Measurements from ENCODE around the gene PARD3.
A peak's percentile ranks its signal among the peaks of the same experiment; 100 is the strongest.

Gene PARD3

DNA sequence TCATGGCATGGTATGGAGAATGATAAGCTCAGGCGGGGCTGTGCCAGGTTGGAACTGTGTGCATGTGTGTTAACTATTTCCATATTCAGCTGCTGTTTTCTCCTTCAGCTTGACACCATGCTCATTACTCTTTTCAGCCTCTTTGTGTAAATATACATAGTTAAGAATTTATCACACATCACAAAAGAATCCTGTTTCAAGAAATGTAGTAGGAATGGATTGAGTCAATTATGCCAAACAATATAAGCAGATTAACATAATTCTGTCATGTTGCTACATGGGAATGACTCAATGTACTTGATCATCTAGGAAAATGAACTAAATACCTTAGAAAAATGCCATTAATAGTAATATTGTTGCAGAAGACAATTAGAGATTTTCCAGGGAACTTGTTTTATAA, 687.4 kb downstream of the PARD3 start:
- H3K4me1 ChIP-seq (ENCODE audit: control insufficient read depth, insufficient read depth, low read length, unreplicated experiment) = peaks cover 10% of the 10 kb centered on the region
- H3K79me2 ChIP-seq (ENCODE audit: control insufficient read depth, insufficient read depth, low read length, unreplicated experiment) = no peaks in the 10 kb centered on the region
- H3K27ac ChIP-seq (ENCODE audit: low read depth, low read length) = no peak overlapping the region
- no peak overlapping the region for H2AFZ ChIP-seq (ENCODE audit: low read length, unreplicated experiment)
- H3K4me3 ChIP-seq (ENCODE audit: low read depth, low read length) = no peak overlapping the region
- H3K27me3 ChIP-seq (ENCODE audit: insufficient read depth, low read length) = no peaks in the 10 kb centered on the region
- H3K36me3 ChIP-seq (ENCODE audit: insufficient read depth, low read length) = no peaks in the 10 kb centered on the region

- H3K79me2 ChIP-seq (ENCODE audit: control insufficient read depth, insufficient read depth, low read length, unreplicated experiment) = no peaks in the 10 kb centered on the region
- no peak overlapping the region for H3K27ac ChIP-seq (ENCODE audit: low read depth, low read length)
- H3K36me3 ChIP-seq (ENCODE audit: insufficient read depth, low read length) = no peaks in the 10 kb centered on the region
- H3K27me3 ChIP-seq (ENCODE audit: insufficient read depth, low read length) = no peaks in the 10 kb centered on the region
- peaks cover 22% of the 10 kb centered on the region for H3K4me1 ChIP-seq (ENCODE audit: control insufficient read depth, insufficient read depth, low read length, unreplicated experiment)
- no peak overlapping the region for H3K4me3 ChIP-seq (ENCODE audit: low read depth, low read length)
- no peak overlapping the region for H2AFZ ChIP-seq (ENCODE audit: low read length, unreplicated experiment)
Measured at GRCh38 chr10:34126371-34127151, 688.5 kb downstream of the PARD3 start.

DNA sequence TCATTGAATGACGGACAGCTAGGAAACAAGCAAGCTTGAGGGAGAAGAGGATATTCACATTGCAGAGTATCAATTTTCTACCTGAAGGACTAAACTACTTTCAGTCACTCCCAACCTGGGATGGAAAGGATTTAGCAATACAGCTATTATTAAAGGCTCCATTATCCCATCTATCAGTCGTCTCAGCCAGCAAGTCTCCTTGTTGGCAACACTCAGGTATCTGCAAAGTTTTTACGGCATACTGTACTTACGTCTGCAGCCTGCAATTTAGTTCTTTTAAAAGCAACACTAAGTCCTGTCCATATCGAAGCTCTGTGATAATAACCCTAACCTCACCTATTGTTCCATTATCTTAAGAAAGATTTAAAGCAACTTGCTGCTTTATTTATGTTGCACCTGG, 689.4 kb downstream of the PARD3 start:
- Histone ChIP-seq H3K27me3 (ENCODE audit: insufficient read depth, low read length) (no peaks in the 10 kb centered on the region), H3K36me3 (ENCODE audit: insufficient read depth, low read length) (no peaks in the 10 kb centered on the region), H3K79me2 (ENCODE audit: control insufficient read depth, insufficient read depth, low read length, unreplicated experiment) (no peaks in the 10 kb centered on the region), H3K27ac (ENCODE audit: low read depth, low read length) (no peak overlapping the region), H2AFZ (ENCODE audit: low read length, unreplicated experiment) (no peak overlapping the region), H3K4me3 (ENCODE audit: low read depth, low read length) (no peak overlapping the region), H3K4me1 (ENCODE audit: control insufficient read depth, insufficient read depth, low read length, unreplicated experiment) (peaks cover 27% of the 10 kb centered on the region)

- Histone ChIP-seq H3K4me3 (ENCODE audit: low read depth, low read length) (peak overlapping the region; percentile 9; the same call in 1 of the 2 replicates), H3K79me2 (ENCODE audit: control insufficient read depth, insufficient read depth, low read length, unreplicated experiment) (no peaks in the 10 kb centered on the region), H3K27ac (ENCODE audit: low read depth, low read length) (peak overlapping the region; percentile 45)
Measured at GRCh38 chr10:34124522-34125035, 690.5 kb downstream of the PARD3 start.

GRCh38 chr10:34121781-34122622, 693.1 kb downstream of the PARD3 start:
- no peaks in the 10 kb centered on the region for H3K36me3 ChIP-seq (ENCODE audit: insufficient read depth, low read length)
- H3K79me2 ChIP-seq (ENCODE audit: control insufficient read depth, insufficient read depth, low read length, unreplicated experiment) = no peaks in the 10 kb centered on the region
- H3K4me3 ChIP-seq (ENCODE audit: low read depth, low read length) = peak overlapping the region; percentile 40; the same call in 1 of the 2 replicates
- peak overlapping the region; percentile 30; the same call in 1 of the 2 replicates for H3K27ac ChIP-seq (ENCODE audit: low read depth, low read length)
- peak overlapping the region; percentile 62 for H2AFZ ChIP-seq (ENCODE audit: low read length, unreplicated experiment)
- no peaks in the 10 kb centered on the region for H3K27me3 ChIP-seq (ENCODE audit: insufficient read depth, low read length)
- peaks cover 27% of the 10 kb centered on the region for H3K4me1 ChIP-seq (ENCODE audit: control insufficient read depth, insufficient read depth, low read length, unreplicated experiment)

More at GRCh38 chr10:34124522-34125035, 690.5 kb downstream of the PARD3 start:
- no peaks in the 10 kb centered on the region for H3K27me3 ChIP-seq (ENCODE audit: insufficient read depth, low read length)
- H3K36me3 ChIP-seq (ENCODE audit: insufficient read depth, low read length) = no peaks in the 10 kb centered on the region
- no peak overlapping the region for H2AFZ ChIP-seq (ENCODE audit: low read length, unreplicated experiment)
- H3K4me1 ChIP-seq (ENCODE audit: control insufficient read depth, insufficient read depth, low read length, unreplicated experiment) = peaks cover 27% of the 10 kb centered on the region

DNA sequence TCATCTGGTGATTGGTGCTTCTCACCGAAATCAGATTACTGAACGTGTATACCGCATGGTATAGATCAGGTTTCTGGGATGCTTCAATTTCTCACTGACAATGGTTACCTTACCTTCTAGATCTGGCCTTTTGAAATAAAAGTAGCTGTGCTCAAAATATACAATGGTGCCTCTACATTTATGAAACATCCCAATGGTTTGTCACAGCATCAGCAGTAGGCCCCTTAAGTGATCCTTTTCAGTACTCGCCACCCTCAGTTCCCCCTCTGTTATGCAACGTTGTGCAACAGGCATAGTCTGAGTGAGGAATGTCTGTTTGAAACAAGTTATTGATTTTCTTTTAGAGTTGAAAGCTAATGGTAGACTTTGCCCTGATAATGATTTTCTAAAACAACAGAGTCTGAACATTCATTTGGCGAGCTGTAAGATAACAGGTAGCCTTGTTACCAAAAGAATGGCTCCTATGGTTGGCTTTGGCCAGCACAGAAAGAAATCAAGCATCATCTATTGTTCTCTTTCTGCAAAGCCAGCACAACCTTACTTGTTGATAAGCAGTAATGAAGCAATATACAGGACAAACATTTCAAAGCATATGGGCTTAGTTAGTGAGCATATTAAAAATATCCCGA, 693.9 kb downstream of the PARD3 start:
- H3K4me3 ChIP-seq (ENCODE audit: low read depth, low read length) = peak overlapping the region; percentile 40; the same call in 1 of the 2 replicates
- H3K79me2 ChIP-seq (ENCODE audit: control insufficient read depth, insufficient read depth, low read length, unreplicated experiment) = no peaks in the 10 kb centered on the region
- no peaks in the 10 kb centered on the region for H3K27me3 ChIP-seq (ENCODE audit: insufficient read depth, low read length)
- no peak overlapping the region for H3K27ac ChIP-seq (ENCODE audit: low read depth, low read length)
- H3K36me3 ChIP-seq (ENCODE audit: insufficient read depth, low read length) = no peaks in the 10 kb centered on the region
- peak overlapping the region; percentile 62 for H2AFZ ChIP-seq (ENCODE audit: low read length, unreplicated experiment)
- H3K4me1 ChIP-seq (ENCODE audit: control insufficient read depth, insufficient read depth, low read length, unreplicated experiment) = peaks cover 27% of the 10 kb centered on the region

- H3K4me3 ChIP-seq (ENCODE audit: low read depth, low read length) = no peak overlapping the region
- H3K4me1 ChIP-seq (ENCODE audit: control insufficient read depth, insufficient read depth, low read length, unreplicated experiment) = peaks cover 22% of the 10 kb centered on the region
- H3K27ac ChIP-seq (ENCODE audit: low read depth, low read length) = no peak overlapping the region
- no peaks in the 10 kb centered on the region for H3K79me2 ChIP-seq (ENCODE audit: control insufficient read depth, insufficient read depth, low read length, unreplicated experiment)
- H2AFZ ChIP-seq (ENCODE audit: low read length, unreplicated experiment) = no peak overlapping the region
- H3K27me3 ChIP-seq (ENCODE audit: insufficient read depth, low read length) = no peaks in the 10 kb centered on the region
- no peaks in the 10 kb centered on the region for H3K36me3 ChIP-seq (ENCODE audit: insufficient read depth, low read length)
Measured at GRCh38 chr10:34119456-34119855, 695.6 kb downstream of the PARD3 start.

DNA sequence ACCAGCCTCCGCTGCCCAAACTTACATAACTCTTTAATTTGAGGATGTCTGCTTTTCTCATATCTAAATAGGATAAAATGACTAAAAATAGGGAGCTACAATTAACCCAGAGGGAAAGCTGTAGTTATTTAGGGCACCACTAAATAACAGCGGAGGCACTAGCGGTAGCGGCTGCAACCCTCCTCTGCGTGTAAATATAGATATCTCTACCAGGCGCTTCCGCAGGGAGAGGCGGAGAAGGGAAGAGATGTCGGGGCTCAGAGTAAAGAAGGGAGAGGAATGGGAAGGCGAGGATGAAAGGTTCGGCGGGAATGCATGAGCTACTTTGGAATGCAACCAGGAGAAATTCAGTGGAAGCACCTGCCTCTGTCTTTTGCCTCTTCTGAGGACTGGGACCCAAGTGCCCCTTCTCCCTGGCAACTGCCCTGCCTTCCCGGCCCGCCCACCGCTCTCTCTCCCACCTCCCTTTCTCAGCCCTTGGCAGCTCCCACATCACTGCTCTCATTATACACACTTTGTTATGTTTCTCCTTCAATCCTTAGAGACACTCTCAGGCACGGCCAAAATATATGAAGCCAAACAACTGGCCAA, 698.3 kb downstream of the PARD3 start:
- no peaks in the 10 kb centered on the region for H3K79me2 ChIP-seq (ENCODE audit: control insufficient read depth, insufficient read depth, low read length, unreplicated experiment)
- peaks cover 7% of the 10 kb centered on the region for H3K4me1 ChIP-seq (ENCODE audit: control insufficient read depth, insufficient read depth, low read length, unreplicated experiment)
- no peaks in the 10 kb centered on the region for H3K27me3 ChIP-seq (ENCODE audit: insufficient read depth, low read length)
- H3K27ac ChIP-seq (ENCODE audit: low read depth, low read length) = no peak overlapping the region
- no peaks in the 10 kb centered on the region for H3K36me3 ChIP-seq (ENCODE audit: insufficient read depth, low read length)
- H3K4me3 ChIP-seq (ENCODE audit: low read depth, low read length) = no peak overlapping the region
- no peak overlapping the region for H2AFZ ChIP-seq (ENCODE audit: low read length, unreplicated experiment)

DNA sequence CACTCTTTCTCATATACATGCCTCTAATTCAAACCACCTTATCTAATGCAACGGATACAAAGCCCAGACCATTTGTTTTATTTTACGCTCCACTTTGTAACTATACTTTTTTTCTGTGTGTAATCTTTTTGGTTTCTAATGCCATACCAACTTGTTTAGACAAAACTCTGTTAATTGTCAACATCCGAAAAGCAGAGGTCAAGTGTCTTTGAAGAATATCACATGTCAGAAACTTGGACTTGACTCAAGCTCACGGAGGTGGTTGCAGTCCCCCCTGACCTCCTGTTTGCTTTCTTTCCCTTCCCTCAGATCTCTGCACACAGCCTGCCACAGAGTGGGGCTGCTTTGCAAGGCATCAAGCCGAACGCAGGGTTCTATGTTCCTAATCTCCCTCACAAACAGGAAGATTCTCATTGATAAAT, 698.9 kb downstream of the PARD3 start:
- Histone ChIP-seq H3K4me1 (ENCODE audit: control insufficient read depth, insufficient read depth, low read length, unreplicated experiment) (peaks cover 2% of the 10 kb centered on the region), H3K27ac (ENCODE audit: low read depth, low read length) (no peak overlapping the region), H3K79me2 (ENCODE audit: control insufficient read depth, insufficient read depth, low read length, unreplicated experiment) (no peaks in the 10 kb centered on the region), H2AFZ (ENCODE audit: low read length, unreplicated experiment) (no peak overlapping the region), H3K27me3 (ENCODE audit: insufficient read depth, low read length) (no peaks in the 10 kb centered on the region), H3K36me3 (ENCODE audit: insufficient read depth, low read length) (no peaks in the 10 kb centered on the region), H3K4me3 (ENCODE audit: low read depth, low read length) (no peak overlapping the region)

DNA sequence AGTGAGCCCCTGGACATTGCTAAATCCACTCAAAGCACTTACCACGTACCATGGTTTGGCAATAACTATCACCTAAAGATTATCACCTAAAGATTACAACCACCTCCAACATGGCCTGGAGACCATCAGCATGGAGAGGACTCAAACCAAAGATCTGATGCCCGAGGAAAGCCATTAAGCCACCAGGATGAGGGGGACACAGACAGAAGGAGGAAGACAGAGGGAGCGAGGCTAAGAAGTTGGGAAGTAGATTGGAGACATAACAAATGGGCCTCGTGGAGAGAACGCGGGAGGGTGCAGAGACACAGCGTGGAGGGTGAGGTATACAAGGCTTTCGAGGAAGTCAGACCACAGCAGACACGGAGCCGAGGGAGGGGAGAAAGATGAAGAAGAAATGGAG, 700.2 kb downstream of the PARD3 start:
- H2AFZ ChIP-seq (ENCODE audit: low read length, unreplicated experiment) = no peak overlapping the region
- no peaks in the 10 kb centered on the region for H3K27me3 ChIP-seq (ENCODE audit: insufficient read depth, low read length)
- H3K4me3 ChIP-seq (ENCODE audit: low read depth, low read length) = no peak overlapping the region
- no peaks in the 10 kb centered on the region for H3K4me1 ChIP-seq (ENCODE audit: control insufficient read depth, insufficient read depth, low read length, unreplicated experiment)
- no peak overlapping the region for H3K27ac ChIP-seq (ENCODE audit: low read depth, low read length)
- H3K36me3 ChIP-seq (ENCODE audit: insufficient read depth, low read length) = no peaks in the 10 kb centered on the region
- H3K79me2 ChIP-seq (ENCODE audit: control insufficient read depth, insufficient read depth, low read length, unreplicated experiment) = no peaks in the 10 kb centered on the region
